HEK293T (cell line): ENCODE measurements around the gene PTPMT1.
"Not testable (repeated sequence)": the region's sequence is repeated elsewhere in the genome, so short reads cannot be mapped to it uniquely, and the experiment has no call there.

Source experiments
- CTCF ChIA-PET: fragments of 350-600 bp; formaldehyde crosslinking; extraction: SDS; loops from one replicate; lab custom pipeline; 2021; ENCODE audit warnings: antibody characterized with exemption, inconsistent platforms; lab: Yijun Ruan, JAX
- POLR2A ChIA-PET: fragments of 350-600 bp; formaldehyde crosslinking; extraction: SDS; loops from one replicate; lab custom pipeline; 2020; ENCODE audit warnings: antibody characterized with exemption, inconsistent platforms; lab: Yijun Ruan, JAX
- DNase-seq: peaks from one replicate; pipeline ENCODE4 v3.0.0; 2012; ENCODE audit warnings: mixed read lengths; ENCODE audit errors: extremely low spot score
- ARNT ChIP-seq: fragments of 450-650 bp; IDR thresholded peaks from 2 replicates; pipeline ENCODE4 v1.6.1; 2017; ENCODE audit warnings: mild to moderate bottlenecking
- BHLHE40 ChIP-seq: fragments of 450-650 bp; IDR thresholded peaks from 2 replicates; pipeline ENCODE4 v1.6.1; 2016; ENCODE audit warnings: mild to moderate bottlenecking, moderate library complexity, borderline replicate concordance
- CTBP1 ChIP-seq: fragments of 450-650 bp; IDR thresholded peaks from 2 replicates; pipeline ENCODE4 v1.6.1; 2016; ENCODE audit warnings: borderline replicate concordance
- FOXA1 ChIP-seq: fragments of 450-650 bp; IDR thresholded peaks from 2 replicates; pipeline ENCODE4 v1.6.1; 2016; ENCODE audit warnings: mild to moderate bottlenecking
- FOXK2 ChIP-seq: fragments of 450-650 bp; IDR thresholded peaks from 2 replicates; pipeline ENCODE4 v1.6.1; 2016; ENCODE audit warnings: mild to moderate bottlenecking
- FOXM1 ChIP-seq: fragments of 450-650 bp; IDR thresholded peaks from 2 replicates; pipeline ENCODE4 v1.6.1; 2017; ENCODE audit warnings: mild to moderate bottlenecking, borderline replicate concordance
- HDGF ChIP-seq: fragments of 450-650 bp; IDR thresholded peaks from 2 replicates; pipeline ENCODE4 v1.6.1; 2017; ENCODE audit warnings: antibody characterized with exemption, borderline replicate concordance
- L3MBTL2 ChIP-seq: fragments of 450-650 bp; conservative IDR thresholded peaks from 2 replicates; pipeline ENCODE4 v1.6.1; 2016; ENCODE audit warnings: mild to moderate bottlenecking
- LEF1 ChIP-seq: fragments of 450-650 bp; IDR thresholded peaks from 2 replicates; pipeline ENCODE4 v1.6.1; 2017; ENCODE audit warnings: mild to moderate bottlenecking, borderline replicate concordance
- NFRKB ChIP-seq: fragments of 450-650 bp; IDR thresholded peaks from 2 replicates; pipeline ENCODE4 v1.6.1; 2016; ENCODE audit warnings: mild to moderate bottlenecking, moderate library complexity
- SP1 ChIP-seq: fragments of 450-650 bp; IDR thresholded peaks from 2 replicates; pipeline ENCODE4 v1.6.1; 2017
- SUZ12 ChIP-seq: fragments of 450-650 bp; IDR thresholded peaks from 2 replicates; pipeline ENCODE4 v1.6.1; 2016; ENCODE audit warnings: mild to moderate bottlenecking
- TARDBP ChIP-seq: fragments of 450-650 bp; IDR thresholded peaks from 2 replicates; pipeline ENCODE4 v1.6.1; 2016
- ZNF384 ChIP-seq: fragments of 450-650 bp; IDR thresholded peaks from 2 replicates; pipeline ENCODE4 v1.6.1; 2016
- TF ChIP-seq, protein P1 (sequence below): fragments of 450-650 bp; IDR thresholded peaks from 2 replicates; pipeline ENCODE4 v1.6.1; 2016

The PTPMT1 gene

DNA sequence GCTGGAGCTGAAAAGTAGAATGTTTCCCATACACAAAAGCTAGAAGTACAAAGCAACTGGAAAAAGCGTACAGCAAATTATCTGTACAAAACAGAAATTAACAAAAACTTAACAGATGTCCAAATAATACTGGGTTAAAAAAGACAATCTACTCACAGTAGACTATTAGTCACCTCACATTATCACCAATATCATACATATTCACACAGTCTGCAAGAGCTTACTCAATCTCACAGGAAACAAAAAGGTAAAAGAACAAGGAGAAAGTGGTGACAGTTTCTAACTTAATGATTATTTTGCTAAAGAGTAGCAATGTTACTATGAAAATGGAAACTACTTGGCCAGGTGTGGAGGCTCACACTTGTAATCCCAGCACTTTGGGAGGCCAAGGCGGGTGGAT, 24.3 kb upstream of the PTPMT1 start:
- ChIA-PET CTCF (interaction anchor here (0.7 to 1.7 kb wide), 2 partner anchors 11 to 18 kb away, joined by 5 to 8 read pairs; no protein-coding TSS in a partner anchor), POLR2A (interaction anchor here (1.3 to 1.8 kb wide), 2 partner anchors 11 to 38 kb away, joined by 3 to 8 read pairs; partner anchors contain the start of gene CELF1)
- no peak for DNase-seq
- TF ChIP-seq L3MBTL2, result no peak
- no peak for TF ChIP-seq FOXK2
- no peak for TF ChIP-seq BHLHE40
- no peak for TF ChIP-seq TARDBP
- no peak for TF ChIP-seq FOXA1
- TF ChIP-seq FOXM1, result no peak
- TF ChIP-seq ARNT, result no peak
- TF ChIP-seq NFRKB, result no peak
- TF ChIP-seq ZNF384, result no peak
- TF ChIP-seq, protein P1, sequence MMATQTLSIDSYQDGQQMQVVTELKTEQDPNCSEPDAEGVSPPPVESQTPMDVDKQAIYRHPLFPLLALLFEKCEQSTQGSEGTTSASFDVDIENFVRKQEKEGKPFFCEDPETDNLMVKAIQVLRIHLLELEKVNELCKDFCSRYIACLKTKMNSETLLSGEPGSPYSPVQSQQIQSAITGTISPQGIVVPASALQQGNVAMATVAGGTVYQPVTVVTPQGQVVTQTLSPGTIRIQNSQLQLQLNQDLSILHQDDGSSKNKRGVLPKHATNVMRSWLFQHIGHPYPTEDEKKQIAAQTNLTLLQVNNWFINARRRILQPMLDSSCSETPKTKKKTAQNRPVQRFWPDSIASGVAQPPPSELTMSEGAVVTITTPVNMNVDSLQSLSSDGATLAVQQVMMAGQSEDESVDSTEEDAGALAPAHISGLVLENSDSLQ, result no peak
- no peak for TF ChIP-seq LEF1
- no peak for TF ChIP-seq SUZ12

DNA sequence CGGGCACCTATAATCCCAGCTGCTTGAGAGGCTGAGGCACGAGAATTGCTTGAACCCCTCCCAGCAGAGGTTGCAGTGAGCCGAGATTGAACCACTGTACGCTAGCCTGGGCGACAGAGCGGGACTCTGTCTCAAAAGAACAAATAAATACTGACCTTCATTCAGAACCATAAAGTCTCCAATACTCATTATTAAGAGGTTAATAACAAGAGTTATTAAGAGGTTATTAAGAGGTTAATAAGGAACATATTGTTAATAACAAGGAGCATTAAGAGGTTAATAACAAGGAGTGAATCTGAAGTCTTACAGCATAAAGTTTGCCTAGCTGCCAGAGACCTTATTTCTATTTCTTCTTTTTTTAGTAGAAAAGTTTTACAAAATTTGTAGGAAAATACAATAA, 20.1 kb upstream of the PTPMT1 start:
- TF ChIP-seq FOXA1, result no peak
- ChIA-PET POLR2A (no interaction called here), CTCF (no interaction called here)
- no peak for DNase-seq

DNA sequence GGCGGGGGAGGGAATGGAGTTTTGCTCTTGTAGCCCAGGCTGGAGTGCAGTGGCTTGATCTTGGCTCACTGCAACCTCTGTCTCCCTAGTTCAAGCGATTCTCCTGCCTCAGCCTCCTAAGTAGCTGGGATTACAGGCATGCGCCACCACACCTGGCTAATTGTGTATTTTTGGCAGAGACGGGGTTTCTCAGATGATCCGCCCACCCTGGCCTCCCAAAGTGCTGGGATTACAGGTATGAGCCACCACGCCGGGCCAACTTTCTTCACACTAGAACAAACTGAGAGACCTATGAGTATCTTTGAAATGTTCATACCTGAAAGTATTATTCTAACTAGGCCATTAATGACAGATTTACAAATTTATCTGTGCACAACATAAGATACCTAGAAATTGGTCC, 19.1 kb upstream of the PTPMT1 start:
- DNase-seq, POLR2A ChIA-PET, CTCF ChIA-PET: not testable (repeated sequence)

DNA sequence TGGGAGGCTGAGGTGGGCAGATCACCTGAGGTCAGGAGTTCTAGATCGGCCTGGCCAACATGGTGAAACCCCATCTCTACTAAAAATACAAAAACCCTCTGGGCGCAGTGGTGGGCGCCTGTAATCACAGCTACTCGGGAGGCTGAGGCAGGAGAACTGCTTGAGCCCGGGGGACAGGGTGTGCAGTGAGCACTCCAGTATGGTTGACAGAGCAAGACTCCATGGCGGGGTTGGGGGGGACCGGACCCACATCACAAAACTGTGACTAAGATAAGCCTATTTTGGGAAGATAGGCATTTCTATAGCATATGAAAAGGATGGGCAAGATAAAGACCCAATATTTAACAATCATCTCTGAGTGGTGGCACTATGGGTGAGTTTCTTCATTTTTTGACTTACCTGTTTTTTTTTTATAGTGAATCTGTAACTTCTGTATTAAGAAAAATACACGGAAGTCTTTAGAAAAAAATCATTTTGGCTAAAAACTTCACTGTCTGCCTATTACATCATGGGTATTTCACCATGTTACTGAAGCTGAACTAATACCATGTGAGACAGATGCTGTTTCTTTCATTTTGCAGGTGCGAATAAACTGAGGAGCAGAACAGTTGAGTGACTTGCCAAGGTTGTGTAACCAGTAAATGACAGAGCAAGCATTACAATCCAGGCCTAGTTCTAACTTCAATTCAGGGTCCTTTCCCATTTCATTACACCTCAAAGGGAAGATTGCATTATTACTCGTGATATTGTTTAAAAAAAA, 14.9 kb upstream of the PTPMT1 start:
- no peak for DNase-seq
- CTCF ChIA-PET, result interaction anchor here (0.7 to 1.6 kb wide), 3 partner anchors 14 to 135 kb away, joined by 3 to 4 read pairs (median 3); no protein-coding TSS in a partner anchor
- TF ChIP-seq NFRKB (no peak), SP1 (no peak), TARDBP (no peak), CTBP1 (no peak), FOXM1 (no peak), LEF1 (no peak), L3MBTL2 (no peak), ZNF384 (no peak), HDGF (no peak), ARNT (no peak), FOXA1 (no peak), FOXK2 (no peak)
- POLR2A ChIA-PET, result interaction anchor here (3.6 kb wide), 1 partner anchor 15 kb away, joined by 18 read pairs; the partner anchor contains the start of gene PTPMT1

DNA sequence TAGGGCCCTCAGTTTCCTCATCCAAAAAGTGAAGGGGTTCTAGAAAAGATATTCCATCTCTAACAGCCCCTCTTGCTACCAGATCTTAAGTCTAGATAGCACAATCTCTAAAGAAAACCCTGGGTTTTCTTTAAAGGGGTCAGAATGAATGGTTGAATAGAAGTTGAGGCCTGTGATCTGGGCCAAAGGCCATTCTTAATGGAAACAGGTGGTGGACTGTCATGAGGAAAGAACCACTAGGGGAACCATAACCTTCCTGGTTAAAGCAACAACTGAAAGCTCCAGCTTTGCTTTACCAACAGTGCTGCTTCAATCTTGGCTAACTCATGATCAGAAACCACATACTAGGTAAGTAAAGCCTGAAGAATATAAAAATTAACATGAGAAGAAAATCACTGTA, 14.3 kb upstream of the PTPMT1 start:
- TF ChIP-seq CTBP1, result no peak
- DNase-seq, result peak; percentile 32
- POLR2A ChIA-PET, result interaction anchor here (0.5 to 3.6 kb wide), 3 partner anchors 11 to 39 kb away, joined by 3 to 18 read pairs (median 8); partner anchors contain the start of gene PTPMT1
- CTCF ChIA-PET, result interaction anchor here (0.7 to 1.6 kb wide), 6 partner anchors 11 to 135 kb away, joined by 3 to 8 read pairs (median 4); no protein-coding TSS in a partner anchor

DNA sequence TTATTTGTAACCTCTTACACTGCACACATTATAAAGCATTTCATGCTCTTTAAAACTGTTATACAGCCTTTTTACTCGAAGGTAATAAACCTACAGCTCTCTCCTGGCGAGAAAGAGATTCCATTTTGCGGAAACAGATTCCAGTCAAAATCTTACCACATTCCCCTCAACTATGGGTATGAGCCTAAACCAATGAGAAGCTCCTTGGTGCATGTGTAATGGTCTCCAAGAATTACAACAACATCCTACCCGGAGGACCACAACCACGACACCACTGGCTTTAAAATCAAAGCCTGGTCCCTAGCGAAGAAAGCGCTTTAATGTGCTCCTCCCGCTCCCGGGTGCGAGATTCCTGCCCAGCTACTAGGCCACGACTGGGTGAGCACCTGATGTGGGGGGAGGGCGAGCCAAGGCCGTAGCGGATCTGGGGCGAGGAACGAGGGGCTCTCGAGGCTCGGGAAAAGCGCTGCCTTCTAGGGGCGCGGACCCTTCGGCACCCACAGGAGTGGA, 13.3 kb upstream of the PTPMT1 start:
- TF ChIP-seq HDGF (no peak), CTBP1 (no peak), FOXM1 (no peak), FOXK2 (no peak)
- DNase-seq, result no peak
- ChIA-PET CTCF (interaction anchor here (0.7 to 1.6 kb wide), 5 partner anchors 12 to 140 kb away, joined by 3 to 8 read pairs (median 4); no protein-coding TSS in a partner anchor), POLR2A (interaction anchor here (0.6 to 3.6 kb wide), 5 partner anchors 12 to 43 kb away, joined by 3 to 18 read pairs (median 5); partner anchors contain the start of gene PTPMT1)

DNA sequence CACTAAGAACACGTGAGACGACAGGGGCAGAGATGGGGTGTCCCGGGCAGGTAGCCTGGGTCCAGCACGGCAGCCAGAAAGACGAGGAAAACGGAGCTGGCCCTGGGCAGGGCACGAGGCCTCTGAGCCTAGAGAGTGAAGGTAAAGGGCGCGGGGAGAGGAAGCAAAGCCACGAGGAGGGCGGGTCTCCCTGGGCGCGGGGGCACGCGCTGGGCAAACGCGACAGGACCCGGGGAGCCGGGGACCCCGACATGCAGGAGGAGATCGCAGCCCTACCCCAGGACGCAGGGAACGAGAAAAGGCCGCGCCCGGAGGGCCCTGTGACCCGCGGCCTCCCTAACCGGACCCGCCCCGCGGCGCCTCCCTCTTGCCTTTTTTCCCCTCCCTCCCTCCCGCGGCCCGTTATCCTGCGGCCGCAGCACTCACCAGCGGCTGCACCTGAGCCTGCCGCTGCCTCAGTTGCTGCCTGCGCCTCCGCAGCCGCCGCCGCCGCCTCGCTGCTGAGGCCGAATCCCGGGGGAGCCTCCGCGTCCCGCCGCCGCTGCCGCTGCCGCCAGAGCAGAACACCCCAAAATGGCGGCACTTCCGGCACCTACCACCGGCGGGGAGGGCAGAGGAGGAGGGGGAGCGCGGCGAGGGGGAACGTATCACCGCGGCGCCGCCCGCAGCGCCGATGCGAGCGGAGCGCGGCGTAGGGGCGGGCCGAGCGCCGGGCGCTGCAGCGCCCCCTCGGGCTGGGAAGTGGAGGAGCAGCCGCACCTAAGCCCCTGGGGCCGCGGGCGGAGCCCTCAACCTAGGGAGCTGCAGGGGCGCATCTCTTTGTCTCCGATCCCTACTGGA, 12.6 kb upstream of the PTPMT1 start, which contains the start of gene CELF1:
Gene CELF1, minus strand, starts transcription at position 567 of the 840 bp plus-strand sequence. CDS start 53,609 bp downstream, outside the sequence.
- no peak for TF ChIP-seq FOXK2
- no peak for TF ChIP-seq BHLHE40
- peak; percentile 85 for TF ChIP-seq L3MBTL2
- peak; percentile 91 for DNase-seq
- ChIA-PET CTCF (interaction anchor here (0.5 to 1.3 kb wide), 9 partner anchors 13 to 133 kb away, joined by 3 to 8 read pairs (median 4); no protein-coding TSS in a partner anchor), POLR2A (interaction anchor here (0.6 to 3.6 kb wide), 6 partner anchors 12 to 40 kb away, joined by 3 to 18 read pairs (median 4); partner anchors contain the start of gene PTPMT1)

DNA sequence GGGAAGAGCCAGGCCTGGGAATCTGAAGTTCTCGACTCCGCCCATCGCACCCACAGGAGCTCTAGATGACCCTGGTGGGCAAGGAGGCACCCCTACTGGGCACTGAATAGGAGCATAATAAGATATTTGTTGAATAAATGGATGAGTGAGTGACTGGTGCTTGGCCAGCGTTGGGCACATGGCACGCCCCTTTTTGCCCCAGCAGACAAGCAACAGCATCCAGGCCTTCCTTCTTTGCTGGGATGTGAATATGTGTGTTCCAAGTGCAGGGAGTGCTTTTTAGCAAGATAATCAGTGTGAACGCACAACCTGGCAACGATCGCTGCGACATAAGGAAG, 12.0 kb upstream of the PTPMT1 start:
- TF ChIP-seq LEF1, result no peak
- TF ChIP-seq SP1, result no peak
- TF ChIP-seq, protein P1, result peak; percentile 72
- POLR2A ChIA-PET, result interaction anchor here (0.6 to 3.6 kb wide), 2 partner anchors 12 to 27 kb away, joined by 3 to 18 read pairs; partner anchors contain the start of gene PTPMT1
- CTCF ChIA-PET, result interaction anchor here (0.5 to 0.9 kb wide), 8 partner anchors 13 to 141 kb away, joined by 3 to 6 read pairs (median 4); no protein-coding TSS in a partner anchor
- no peak for DNase-seq

DNA sequence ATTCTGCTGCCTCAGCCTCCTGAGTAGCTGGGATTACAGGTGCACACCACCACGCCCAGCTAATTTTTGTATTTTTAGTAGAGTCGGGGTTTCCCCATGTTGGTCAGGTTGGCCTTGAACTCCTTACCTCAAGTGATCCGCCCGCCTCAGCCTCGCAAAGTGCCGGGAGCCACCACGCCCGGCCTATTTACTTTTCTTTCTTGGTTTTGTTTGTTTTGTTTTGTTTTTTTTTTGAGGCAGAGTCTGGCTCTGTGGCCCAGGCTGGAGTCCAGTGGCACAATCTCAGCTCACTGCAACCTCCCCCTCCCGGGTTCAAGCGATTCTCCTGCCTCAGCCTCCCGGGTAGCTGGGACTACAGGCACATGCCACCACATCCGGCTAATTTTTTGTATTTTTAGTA, 8.4 kb upstream of the PTPMT1 start:
- CTCF ChIA-PET, POLR2A ChIA-PET, DNase-seq: not testable (repeated sequence)
